ENCODE measurements around the gene PPP6R3.

The PPP6R3 gene

GRCh38 chr11:68549789-68550484, 89.4 kb downstream of the PPP6R3 start:
- in situ Hi-C loops (cut with MboI; ENCODE audit: low sequenced_read_pairs): no loop called here

DNA sequence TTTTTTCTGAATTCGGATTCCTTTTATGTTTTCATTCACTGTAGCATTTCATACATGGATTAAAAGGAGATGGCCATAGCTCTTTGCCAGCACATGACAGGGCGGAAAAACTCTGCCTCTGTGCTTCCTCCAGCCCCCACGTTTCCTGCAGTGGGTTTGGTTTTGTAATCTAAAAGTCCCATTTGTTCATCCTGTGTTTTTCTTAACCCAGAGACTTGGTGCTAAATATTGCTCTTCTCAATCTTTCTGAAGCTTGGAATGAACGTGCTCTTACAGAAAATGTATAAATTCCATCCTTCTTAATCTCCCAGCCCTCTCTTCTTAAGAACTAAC, 89.9 kb downstream of the PPP6R3 start:
- in situ Hi-C loops (cut with MboI; ENCODE audit: low sequenced_read_pairs): no loop called here

- in situ Hi-C loops (cut with MboI; ENCODE audit: low sequenced_read_pairs): no loop called here
Measured at GRCh38 chr11:68551223-68551622, 90.7 kb downstream of the PPP6R3 start.

GRCh38 chr11:68551777-68552176, 91.2 kb downstream of the PPP6R3 start:
- in situ Hi-C loops (cut with MboI; ENCODE audit: low sequenced_read_pairs): no loop called here

DNA sequence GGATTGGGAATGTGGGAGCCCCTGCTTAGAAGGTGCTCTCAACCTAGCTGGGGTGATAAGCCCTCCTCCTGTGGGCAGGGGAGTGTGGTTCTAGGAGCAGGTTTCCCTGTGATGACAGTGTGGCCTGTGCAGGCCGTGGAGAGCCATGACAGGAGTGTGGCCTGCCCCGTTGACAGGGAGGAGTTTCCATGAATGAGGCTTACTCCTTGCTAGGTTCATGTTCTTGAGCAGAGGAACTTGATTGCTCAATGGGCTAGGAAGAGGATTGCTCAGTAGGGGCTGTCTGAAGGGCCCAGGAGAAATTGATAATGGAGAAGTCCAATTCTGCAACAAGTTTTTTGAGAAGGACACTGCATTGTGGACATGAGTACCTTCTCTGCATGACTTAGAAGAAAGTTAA, 92.0 kb downstream of the PPP6R3 start:
- in situ Hi-C loops (cut with MboI; ENCODE audit: low sequenced_read_pairs): no loop called here

DNA sequence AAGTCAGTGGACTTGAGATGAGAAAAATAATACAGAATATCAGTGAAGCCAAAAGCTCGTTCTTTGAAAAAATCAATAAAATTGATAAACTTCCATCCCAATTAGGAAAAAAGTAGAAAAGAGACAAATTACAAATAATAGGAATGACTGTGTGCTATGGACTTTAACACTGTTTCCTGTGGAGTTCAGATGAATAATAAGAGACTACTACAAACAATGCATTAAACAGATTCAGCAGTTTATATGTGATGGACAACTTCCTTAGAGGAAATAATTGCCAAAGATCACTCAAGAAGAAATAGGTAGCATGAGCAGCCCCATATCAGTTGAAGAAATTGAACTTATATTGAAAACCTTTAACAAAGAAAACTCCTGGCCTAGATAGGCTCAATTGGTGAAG, 99.7 kb downstream of the PPP6R3 start:
- in situ Hi-C loops (cut with MboI; ENCODE audit: low sequenced_read_pairs): no loop called here

- in situ Hi-C loops (cut with MboI; ENCODE audit: low sequenced_read_pairs): no loop called here
Measured at GRCh38 chr11:68563454-68563853, 102.9 kb downstream of the PPP6R3 start.

DNA sequence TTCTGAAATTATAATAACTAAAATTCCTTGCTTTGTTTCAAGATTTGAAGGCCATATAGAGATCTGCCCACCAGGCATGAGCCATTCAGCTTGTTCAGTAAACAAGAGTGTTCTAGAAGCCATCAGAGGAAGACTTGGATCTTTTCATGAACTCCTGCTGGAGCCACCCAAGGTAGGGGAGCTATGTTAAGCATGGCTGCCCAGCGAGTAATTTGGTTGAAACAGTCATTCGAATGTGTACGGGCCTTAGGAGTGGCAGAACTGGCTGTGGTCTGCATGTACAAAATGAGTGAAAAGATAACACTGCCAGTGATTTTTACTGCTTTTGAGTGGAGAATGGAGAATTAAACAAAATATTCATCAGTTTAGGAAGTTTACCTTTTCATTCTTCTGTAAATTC, 103.7 kb downstream of the PPP6R3 start:
- in situ Hi-C loops (cut with MboI; ENCODE audit: low sequenced_read_pairs): no loop called here

- in situ Hi-C loops (cut with MboI; ENCODE audit: low sequenced_read_pairs): no loop called here
Measured at GRCh38 chr11:68565768-68566167, 105.2 kb downstream of the PPP6R3 start.

DNA sequence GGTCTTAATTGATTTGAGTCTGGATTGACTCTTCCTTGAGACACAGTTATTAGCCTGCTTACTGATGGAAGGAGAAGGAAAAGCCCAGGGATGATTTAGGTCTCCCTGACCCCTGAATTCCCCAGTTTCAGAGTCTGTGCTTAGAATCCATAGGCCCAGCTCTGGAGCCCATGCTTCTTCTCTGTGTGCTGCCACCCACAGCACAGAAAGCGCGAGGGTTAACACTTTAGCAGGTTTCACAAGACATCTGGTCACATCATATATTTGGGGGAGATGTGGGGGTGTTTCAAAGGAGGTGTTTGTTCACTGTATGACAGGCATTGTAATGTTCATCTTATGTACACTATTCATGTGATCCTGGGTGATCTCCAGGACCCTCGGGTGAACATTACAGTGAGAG, 107.0 kb downstream of the PPP6R3 start:
- in situ Hi-C loops (cut with MboI; ENCODE audit: low sequenced_read_pairs): no loop called here

DNA sequence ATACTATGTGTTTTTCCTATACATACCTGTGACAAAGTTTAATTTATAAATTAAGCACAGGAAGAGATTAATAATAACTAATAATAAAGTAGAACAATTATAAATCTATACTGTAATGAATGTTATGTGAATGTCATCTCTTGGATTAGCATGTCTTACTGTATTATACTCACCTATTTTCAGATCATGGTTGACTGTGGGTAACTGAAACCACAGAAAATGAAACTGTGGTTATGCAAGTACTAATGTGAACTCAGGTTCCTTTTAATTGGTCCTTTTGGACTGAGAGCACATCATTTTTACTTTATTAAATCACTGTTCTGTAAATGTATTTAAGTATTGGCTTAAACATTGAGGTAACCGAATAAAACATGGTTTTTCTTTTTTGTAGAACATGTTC, 108.8 kb downstream of the PPP6R3 start:
- in situ Hi-C loops (cut with MboI; ENCODE audit: low sequenced_read_pairs): no loop called here

DNA sequence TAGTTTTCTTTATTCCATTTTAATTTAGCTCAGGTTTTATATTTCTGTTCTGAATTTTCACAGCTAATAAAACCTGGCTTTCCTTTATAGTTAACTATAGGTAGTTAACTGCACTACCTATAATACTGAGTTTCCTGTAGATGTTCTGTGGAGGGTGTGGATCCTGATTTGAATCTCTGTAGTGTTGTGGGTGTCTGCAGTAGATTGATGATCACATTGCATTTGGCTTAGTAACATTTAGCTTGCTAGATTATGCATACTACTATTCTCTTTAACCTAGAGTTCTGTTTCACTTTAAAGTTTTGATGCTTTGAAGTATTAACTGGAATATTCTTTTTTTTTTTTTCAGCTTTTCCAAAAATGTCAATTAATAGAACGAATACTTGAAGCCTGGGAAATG, 110.1 kb downstream of the PPP6R3 start:
- in situ Hi-C loops (cut with MboI; ENCODE audit: low sequenced_read_pairs): no loop called here

DNA sequence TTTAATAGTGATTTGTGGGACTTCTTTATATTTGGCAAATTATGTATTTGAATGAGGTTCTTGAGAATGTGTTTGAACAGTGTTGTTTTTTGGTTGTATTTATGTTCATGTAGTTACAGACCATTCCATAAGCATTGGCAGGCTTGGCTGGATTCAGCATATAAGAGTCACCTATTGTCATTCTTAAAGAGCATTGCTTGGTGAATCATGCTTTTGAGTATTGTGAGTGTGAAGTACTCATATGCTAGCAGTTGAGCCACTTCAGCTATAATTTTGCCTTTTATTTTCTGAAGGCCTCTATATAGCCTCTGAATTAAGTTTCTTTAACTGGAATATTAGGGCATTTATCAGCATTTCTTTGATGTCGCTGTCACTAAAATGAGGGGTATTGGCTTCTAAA, 113.8 kb downstream of the PPP6R3 start:
- in situ Hi-C loops (cut with MboI; ENCODE audit: low sequenced_read_pairs): no loop called here

- in situ Hi-C loops (cut with MboI; ENCODE audit: low sequenced_read_pairs): no loop called here
Measured at GRCh38 chr11:68575025-68575665, 114.6 kb downstream of the PPP6R3 start.

DNA sequence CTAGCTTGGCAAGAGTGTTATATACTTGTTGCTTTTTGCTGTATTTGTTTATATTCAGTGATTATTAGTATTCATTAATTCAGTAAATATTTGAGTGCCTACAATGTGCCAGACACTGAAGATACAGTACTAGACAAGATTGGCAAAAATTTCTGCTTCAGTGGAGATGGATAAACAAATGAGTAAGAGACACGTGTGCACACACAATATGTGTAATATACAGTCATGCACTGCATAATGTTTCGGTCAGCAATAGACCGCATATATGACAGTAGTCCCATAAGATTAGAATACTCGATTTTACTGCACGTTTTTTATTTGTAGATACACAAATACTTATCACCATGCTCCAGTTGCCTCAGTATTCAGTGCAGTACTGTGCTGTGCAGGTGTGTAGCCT, 118.9 kb downstream of the PPP6R3 start:
- in situ Hi-C loops (cut with MboI; ENCODE audit: low sequenced_read_pairs): no loop called here

GRCh38 chr11:68581439-68581838, 120.9 kb downstream of the PPP6R3 start:
- in situ Hi-C loops (cut with MboI; ENCODE audit: low sequenced_read_pairs): no loop called here

DNA sequence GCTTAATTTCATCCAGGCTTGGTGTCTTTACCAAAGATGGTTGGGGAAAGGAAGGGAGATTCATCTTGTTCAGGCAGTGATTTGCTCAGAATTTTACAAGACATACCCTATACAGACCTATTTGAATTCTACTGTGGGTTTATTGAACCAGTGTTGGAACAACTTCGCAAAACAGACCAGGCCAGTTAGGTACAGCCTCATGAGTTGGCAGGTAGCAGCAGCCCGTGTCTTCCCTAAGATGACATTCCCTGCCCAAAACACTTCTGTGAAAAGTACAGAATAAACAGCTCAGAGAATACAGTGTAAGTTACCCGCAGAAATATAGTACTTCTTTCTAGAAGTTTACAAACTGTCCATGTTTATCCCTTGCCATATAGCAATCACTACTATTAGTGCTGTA, 121.3 kb downstream of the PPP6R3 start:
- in situ Hi-C loops (cut with MboI; ENCODE audit: low sequenced_read_pairs): no loop called here

- in situ Hi-C loops (cut with MboI; ENCODE audit: low sequenced_read_pairs): no loop called here
Measured at GRCh38 chr11:68582416-68583040, 122.0 kb downstream of the PPP6R3 start.

GRCh38 chr11:68583041-68583446, 122.5 kb downstream of the PPP6R3 start:
- in situ Hi-C loops (cut with MboI; ENCODE audit: low sequenced_read_pairs): no loop called here

DNA sequence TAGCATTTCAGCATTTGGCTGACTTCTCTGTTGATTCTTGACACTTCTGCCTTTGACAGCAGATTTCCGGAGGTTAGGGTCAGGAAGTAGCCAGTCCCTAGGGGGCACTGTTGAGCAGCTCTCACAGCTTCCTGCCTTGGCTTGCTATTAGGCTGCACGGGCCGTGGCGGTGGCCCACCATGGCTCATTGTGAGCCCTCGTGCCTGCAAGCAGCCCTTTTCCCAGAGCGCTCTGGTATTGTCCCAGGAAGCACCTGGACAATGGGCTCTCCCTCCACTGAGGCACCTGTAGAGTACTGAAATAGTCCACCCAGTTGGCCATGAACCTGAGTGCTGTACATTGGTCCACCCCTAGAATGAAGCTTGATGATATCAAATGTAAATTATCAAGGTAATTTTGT, 123.5 kb downstream of the PPP6R3 start:
- in situ Hi-C loops (cut with MboI; ENCODE audit: low sequenced_read_pairs): no loop called here

- in situ Hi-C loops (cut with MboI; ENCODE audit: low sequenced_read_pairs): no loop called here
Measured at GRCh38 chr11:68584991-68585524, 124.5 kb downstream of the PPP6R3 start.

- in situ Hi-C loops (cut with MboI; ENCODE audit: low sequenced_read_pairs): no loop called here
Measured at GRCh38 chr11:68589547-68590216, 129.1 kb downstream of the PPP6R3 start.

Data from HL-60/S4 treated with phorbol 12-myristate 13-acetate at 8.2 ng/mL for 4 days and 3 days (cell line).